Measurements from ENCODE around the gene STK32C.

DNA sequence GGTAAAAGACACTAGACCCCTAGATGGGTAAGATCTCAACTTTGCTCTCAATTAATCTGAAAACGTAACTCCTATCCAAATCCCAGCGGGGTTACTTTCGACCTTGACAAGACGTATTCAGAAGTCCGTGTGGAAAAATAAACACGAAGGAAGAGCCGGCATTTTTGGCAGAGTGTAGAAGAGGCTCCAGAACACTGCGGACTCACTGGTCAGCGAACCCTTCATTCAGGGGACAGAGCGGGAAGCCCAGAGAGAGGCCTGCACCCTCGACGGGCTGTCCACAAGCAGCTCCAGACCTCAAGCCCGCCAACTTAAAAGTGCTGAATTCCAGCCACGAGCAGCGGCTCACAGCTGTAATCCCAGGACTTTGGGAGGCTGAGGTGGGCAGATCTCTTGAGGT lies 66.3 kb downstream of the STK32C start:
- no peak for TF ChIP-seq CTCF (IDR thresholded peaks at IDR 0.05 in 8 of 11, conservative IDR thresholded peaks at IDR 0.05 in 3 of 11)
- TF ChIP-seq POLR2AphosphoS5 (IDR thresholded peaks at IDR 0.05) = no peak
- no peak for TF ChIP-seq POLR2A (IDR thresholded peaks at IDR 0.05)

Measured in spleen (tissue), 7 donors.